HEK293 (cell line): Measurements from ENCODE around the gene MATR3.

ENCODE experiments used
- CTCF ChIA-PET: fragments of 350-600 bp; formaldehyde crosslinking; extraction: SDS; loops from one replicate; lab custom pipeline; 2021; ENCODE audit warnings: antibody characterized with exemption; lab: Yijun Ruan, JAX
- POLR2A ChIA-PET: fragments of 300-600 bp; formaldehyde crosslinking; extraction: SDS; loops from one replicate; lab custom pipeline; 2020; ENCODE audit warnings: antibody characterized with exemption, inconsistent platforms; lab: Yijun Ruan, JAX
- H3K27ac ChIP-seq: fragments of 200-500 bp; sonication (Bioruptor generic); 2 replicates; pipeline ENCODE4 v1.5.1; 2014; ENCODE audit warnings: low read depth, low read length, control low read depth, inconsistent platforms; ENCODE audit errors: extremely low read depth
- H3K36me3 ChIP-seq, 2 experiments: fragments of 200-500 bp in 1 of 2; sonication (Bioruptor generic) in 1 of 2; 1 replicate in 1 of 2; 2 replicates in 1 of 2; pipeline ENCODE4 v1.5.1; 2014 to 2017; ENCODE audit warnings: inconsistent platforms in 2 of 2, low read length in 2 of 2; ENCODE audit not compliant: control insufficient read depth in 2 of 2, insufficient read depth in 1 of 2
- H3K4me1 ChIP-seq: fragments of 200-500 bp; sonication (Bioruptor generic); 2 replicates; pipeline ENCODE4 v1.5.1; 2014; ENCODE audit warnings: mild to moderate bottlenecking, low read length, inconsistent platforms; ENCODE audit not compliant: control insufficient read depth, insufficient read depth
- H3K4me3 ChIP-seq: 2 replicates; pipeline ENCODE4 v1.5.1; 2011; ENCODE audit warnings: low read depth, mild to moderate bottlenecking, control low read depth, low read length, moderate library complexity
- H3K9me3 ChIP-seq: fragments of 200-500 bp; sonication (Bioruptor generic); 2 replicates; pipeline ENCODE4 v1.5.1; 2014; ENCODE audit warnings: low read depth, low read length, inconsistent platforms; ENCODE audit not compliant: control insufficient read depth, insufficient read depth
- GLIS1 ChIP-seq: fragments of 450-650 bp; formaldehyde crosslinking; IDR thresholded peaks from 2 replicates; pipeline ENCODE4 v1.5.1; 2016; ENCODE audit warnings: missing biosample characterization, missing genetic modification characterization
- MEIS1 ChIP-seq: sonication (generic); formaldehyde crosslinking; IDR thresholded peaks from 2 replicates; pipeline ENCODE4 v1.8.1; 2022; ENCODE audit warnings: missing genetic modification reagents, mild to moderate bottlenecking, borderline replicate concordance
- MZF1 ChIP-seq: fragments of 450-650 bp; formaldehyde crosslinking; IDR thresholded peaks from 2 replicates; pipeline ENCODE4 v1.5.1; 2017; ENCODE audit warnings: missing biosample characterization, missing genetic modification characterization, borderline replicate concordance
- RBAK ChIP-seq: fragments of 450-650 bp; formaldehyde crosslinking; IDR thresholded peaks from 2 replicates; pipeline ENCODE4 v1.5.1; 2016; ENCODE audit warnings: missing biosample characterization, missing genetic modification characterization
- ZBTB7A ChIP-seq: fragments of 450-650 bp; formaldehyde crosslinking; IDR thresholded peaks from 2 replicates; pipeline ENCODE4 v1.5.1; 2016; ENCODE audit warnings: low read depth, missing biosample characterization, missing genetic modification characterization
- ZEB2 ChIP-seq: fragments of 450-650 bp; formaldehyde crosslinking; IDR thresholded peaks from 2 replicates; pipeline ENCODE4 v1.5.1; 2016; ENCODE audit warnings: missing biosample characterization, missing genetic modification characterization
- ZNF138 ChIP-seq: fragments of 450-650 bp; formaldehyde crosslinking; IDR thresholded peaks from 2 replicates; pipeline ENCODE4 v1.5.1; 2016; ENCODE audit warnings: missing biosample characterization, missing genetic modification characterization, borderline replicate concordance
- ZNF214 ChIP-seq: fragments of 450-650 bp; formaldehyde crosslinking; IDR thresholded peaks from 2 replicates; pipeline ENCODE4 v1.5.1; 2017; ENCODE audit warnings: missing biosample characterization, mild to moderate bottlenecking, missing genetic modification characterization, borderline replicate concordance
- ZNF266 ChIP-seq: fragments of 450-650 bp; formaldehyde crosslinking; IDR thresholded peaks from 2 replicates; pipeline ENCODE4 v1.5.1; 2016; ENCODE audit warnings: missing biosample characterization, missing genetic modification characterization, low read depth
- ZNF280D ChIP-seq: fragments of 450-650 bp; formaldehyde crosslinking; IDR thresholded peaks from 2 replicates; pipeline ENCODE4 v1.5.1; 2016; ENCODE audit warnings: missing biosample characterization, missing genetic modification characterization
- ZNF350 ChIP-seq: fragments of 450-650 bp; formaldehyde crosslinking; IDR thresholded peaks from 2 replicates; pipeline ENCODE4 v1.5.0; 2017; ENCODE audit warnings: missing biosample characterization, mild to moderate bottlenecking, missing genetic modification characterization
- ZNF362 ChIP-seq: fragments of 450-650 bp; formaldehyde crosslinking; IDR thresholded peaks from 2 replicates; pipeline ENCODE4 v1.5.1; 2016; ENCODE audit warnings: missing biosample characterization, missing genetic modification characterization
- ZNF391 ChIP-seq: fragments of 450-650 bp; formaldehyde crosslinking; IDR thresholded peaks from 2 replicates; pipeline ENCODE4 v1.5.1; 2016; ENCODE audit warnings: low read depth, missing biosample characterization, missing genetic modification characterization, borderline replicate concordance
- ZNF560 ChIP-seq: fragments of 450-650 bp; formaldehyde crosslinking; IDR thresholded peaks from 2 replicates; pipeline ENCODE4 v1.5.1; 2017; ENCODE audit warnings: missing biosample characterization, missing genetic modification characterization, borderline replicate concordance
- ZNF580 ChIP-seq: fragments of 450-650 bp; formaldehyde crosslinking; IDR thresholded peaks from 2 replicates; pipeline ENCODE4 v1.5.1; 2016; ENCODE audit warnings: missing biosample characterization, missing genetic modification characterization
- ZNF596 ChIP-seq: fragments of 450-650 bp; IDR thresholded peaks from 2 replicates; pipeline ENCODE4 v1.5.0; 2018; ENCODE audit warnings: missing biosample characterization, mild to moderate bottlenecking, missing genetic modification characterization, moderate library complexity
- ZNF600 ChIP-seq: fragments of 450-650 bp; formaldehyde crosslinking; IDR thresholded peaks from 2 replicates; pipeline ENCODE4 v1.5.1; 2016; ENCODE audit warnings: missing biosample characterization, missing genetic modification characterization
- ZNF610 ChIP-seq: fragments of 450-650 bp; formaldehyde crosslinking; IDR thresholded peaks from 2 replicates; pipeline ENCODE4 v1.5.1; 2016; ENCODE audit warnings: missing biosample characterization, missing genetic modification characterization, borderline replicate concordance
- ZNF654 ChIP-seq: fragments of 450-650 bp; formaldehyde crosslinking; IDR thresholded peaks from 2 replicates; pipeline ENCODE4 v1.5.1; 2016; ENCODE audit warnings: low read depth, missing biosample characterization, missing genetic modification characterization
- ZNF704 ChIP-seq: fragments of 450-650 bp; formaldehyde crosslinking; IDR thresholded peaks from 2 replicates; pipeline ENCODE4 v1.5.1; 2016; ENCODE audit warnings: missing biosample characterization, missing genetic modification characterization
- ZNF791 ChIP-seq: fragments of 450-650 bp; formaldehyde crosslinking; IDR thresholded peaks from 2 replicates; pipeline ENCODE4 v1.5.1; 2016; ENCODE audit warnings: missing biosample characterization, missing genetic modification characterization
- TF ChIP-seq, protein P1 (sequence below): fragments of 450-650 bp; formaldehyde crosslinking; conservative IDR thresholded peaks from 2 replicates; pipeline ENCODE4 v1.5.1; 2016; ENCODE audit warnings: low read depth, missing biosample characterization, missing genetic modification characterization
- TF ChIP-seq, protein P2 (sequence below): fragments of 450-650 bp; IDR thresholded peaks from 2 replicates; pipeline ENCODE4 v1.5.1; 2018; ENCODE audit warnings: missing biosample characterization, mild to moderate bottlenecking, missing genetic modification characterization

Gene MATR3

DNA sequence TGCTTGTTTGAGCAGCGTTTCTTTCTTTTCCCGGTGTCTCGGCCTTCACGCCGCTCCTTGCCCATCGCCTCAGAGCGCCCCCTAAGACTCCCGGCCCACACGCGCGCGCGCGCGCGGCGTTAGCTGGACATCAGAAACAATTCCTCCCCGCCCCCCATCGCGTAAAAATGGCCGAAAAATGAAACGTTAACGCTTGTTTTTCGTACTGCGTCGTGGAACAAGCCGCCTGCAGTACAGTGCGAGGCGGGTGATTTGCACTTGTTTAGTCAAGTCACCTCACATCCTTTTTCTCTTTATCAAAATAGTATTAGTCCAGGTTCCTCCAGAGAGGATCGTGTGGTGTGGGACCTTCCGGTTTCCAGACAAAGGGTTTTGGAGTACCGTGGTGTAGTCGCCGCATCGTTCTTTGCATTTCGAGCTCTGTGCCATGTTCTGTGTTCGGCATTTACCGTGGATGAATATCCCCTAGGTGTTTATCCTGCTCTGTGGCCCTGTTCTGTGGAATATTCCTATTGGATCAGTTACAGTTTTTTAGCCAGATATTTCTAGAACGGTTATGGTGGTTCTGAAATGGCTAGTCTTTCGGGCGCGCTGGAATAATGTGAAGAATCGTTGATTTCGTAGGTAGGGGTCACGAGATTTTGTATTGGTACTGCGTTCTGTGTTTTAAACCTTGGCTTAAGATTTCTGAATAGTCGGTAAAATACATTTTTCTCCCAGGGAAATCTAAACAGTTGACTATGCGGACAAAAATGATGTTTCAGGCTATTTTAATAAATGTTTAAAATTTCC lies 1.0 kb downstream of the MATR3 start (continued):
- TF ChIP-seq ZNF391 (tag by site-specific recombination) (0 out of 2 replicates have a peak, but pooled peaks have one; percentile 32), ZEB2 (peak; percentile 57), ZNF791 (tag by site-specific recombination) (no peak), ZNF610 (tag by site-specific recombination) (peak; percentile 80; the same call in 1 of the 2 replicates), ZNF654 (tag by site-specific recombination) (no peak), ZNF214 (tag by site-specific recombination) (no peak), ZNF596 (tag by site-specific recombination) (no peak), ZNF350 (tag by site-specific recombination) (no peak), ZNF138 (tag by site-specific recombination) (no peak)
- TF ChIP-seq, protein P1, sequence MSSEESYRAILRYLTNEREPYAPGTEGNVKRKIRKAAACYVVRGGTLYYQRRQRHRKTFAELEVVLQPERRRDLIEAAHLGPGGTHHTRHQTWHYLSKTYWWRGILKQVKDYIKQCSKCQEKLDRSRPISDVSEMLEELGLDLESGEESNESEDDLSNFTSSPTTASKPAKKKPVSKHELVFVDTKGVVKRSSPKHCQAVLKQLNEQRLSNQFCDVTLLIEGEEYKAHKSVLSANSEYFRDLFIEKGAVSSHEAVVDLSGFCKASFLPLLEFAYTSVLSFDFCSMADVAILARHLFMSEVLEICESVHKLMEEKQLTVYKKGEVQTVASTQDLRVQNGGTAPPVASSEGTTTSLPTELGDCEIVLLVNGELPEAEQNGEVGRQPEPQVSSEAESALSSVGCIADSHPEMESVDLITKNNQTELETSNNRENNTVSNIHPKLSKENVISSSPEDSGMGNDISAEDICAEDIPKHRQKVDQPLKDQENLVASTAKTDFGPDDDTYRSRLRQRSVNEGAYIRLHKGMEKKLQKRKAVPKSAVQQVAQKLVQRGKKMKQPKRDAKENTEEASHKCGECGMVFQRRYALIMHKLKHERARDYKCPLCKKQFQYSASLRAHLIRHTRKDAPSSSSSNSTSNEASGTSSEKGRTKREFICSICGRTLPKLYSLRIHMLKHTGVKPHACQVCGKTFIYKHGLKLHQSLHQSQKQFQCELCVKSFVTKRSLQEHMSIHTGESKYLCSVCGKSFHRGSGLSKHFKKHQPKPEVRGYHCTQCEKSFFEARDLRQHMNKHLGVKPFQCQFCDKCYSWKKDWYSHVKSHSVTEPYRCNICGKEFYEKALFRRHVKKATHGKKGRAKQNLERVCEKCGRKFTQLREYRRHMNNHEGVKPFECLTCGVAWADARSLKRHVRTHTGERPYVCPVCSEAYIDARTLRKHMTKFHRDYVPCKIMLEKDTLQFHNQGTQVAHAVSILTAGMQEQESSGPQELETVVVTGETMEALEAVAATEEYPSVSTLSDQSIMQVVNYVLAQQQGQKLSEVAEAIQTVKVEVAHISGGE (tag by site-specific recombination) = peak; percentile 90
- TF ChIP-seq, all 188 proteins: peak for 23

GRCh38 chr5:139295346-139296057 lies 2.0 kb downstream of the MATR3 start:
- Histone ChIP-seq H3K4me3 (peak overlapping the region; percentile 93), H3K4me1 (peaks cover 41% of the 10 kb centered on the region), H3K27ac (no peak overlapping the region), H3K36me3 (peaks cover 0 to 5% of the 10 kb centered on the region in 2 experiments; a peak in 2 of 3 replicates), H3K9me3 (no peaks in the 10 kb centered on the region)
- ChIA-PET CTCF (interaction anchor here (1.0 kb wide), 1 partner anchor 107 kb away, joined by 3 read pairs; no protein-coding TSS in a partner anchor), POLR2A (no interaction called here)
- peak; percentile 69 for TF ChIP-seq GLIS1 (tag by site-specific recombination)
- no peak for TF ChIP-seq ZBTB7A (tag by site-specific recombination)
- TF ChIP-seq ZNF600 (tag by site-specific recombination) = peak; percentile 51
- TF ChIP-seq ZNF362 (tag by site-specific recombination) = peak; percentile 69; the same call in 1 of the 2 replicates
- no peak for TF ChIP-seq ZNF266 (tag by site-specific recombination)
- TF ChIP-seq MEIS1 (CRISPR knock-in tag) = no peak
- no peak for TF ChIP-seq ZNF580 (tag by site-specific recombination)
- TF ChIP-seq, protein P2, sequence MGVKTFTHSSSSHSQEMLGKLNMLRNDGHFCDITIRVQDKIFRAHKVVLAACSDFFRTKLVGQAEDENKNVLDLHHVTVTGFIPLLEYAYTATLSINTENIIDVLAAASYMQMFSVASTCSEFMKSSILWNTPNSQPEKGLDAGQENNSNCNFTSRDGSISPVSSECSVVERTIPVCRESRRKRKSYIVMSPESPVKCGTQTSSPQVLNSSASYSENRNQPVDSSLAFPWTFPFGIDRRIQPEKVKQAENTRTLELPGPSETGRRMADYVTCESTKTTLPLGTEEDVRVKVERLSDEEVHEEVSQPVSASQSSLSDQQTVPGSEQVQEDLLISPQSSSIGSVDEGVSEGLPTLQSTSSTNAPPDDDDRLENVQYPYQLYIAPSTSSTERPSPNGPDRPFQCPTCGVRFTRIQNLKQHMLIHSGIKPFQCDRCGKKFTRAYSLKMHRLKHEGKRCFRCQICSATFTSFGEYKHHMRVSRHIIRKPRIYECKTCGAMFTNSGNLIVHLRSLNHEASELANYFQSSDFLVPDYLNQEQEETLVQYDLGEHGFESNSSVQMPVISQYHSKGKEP = no peak
- TF ChIP-seq RBAK (tag by site-specific recombination) = no peak
- TF ChIP-seq ZNF704 (tag by site-specific recombination) = no peak
- peak; percentile 46; the same call in 1 of the 2 replicates for TF ChIP-seq MZF1 (tag by site-specific recombination)
- no peak for TF ChIP-seq ZNF560 (tag by site-specific recombination)
- TF ChIP-seq ZNF138 (tag by site-specific recombination) = no peak
- TF ChIP-seq ZNF280D (tag by site-specific recombination) = peak; percentile 80; the same call in 1 of the 2 replicates
